ENCODE measurements around the gene PEX16. TPM values are rescaled to one million over a fixed set of nuclear protein-coding genes. Genes with fewer than 3 reads are reported as not detected.

PEX16 gene
- total RNA-seq, 2 experiments from 2014 or later = 28.6 to 32.5 TPM

- no peaks in the 10 kb centered on the region for H3K36me3 Mint-ChIP-seq (ENCODE audit: low read depth)
- peak overlapping the region; percentile 39 for H3K4me3 Mint-ChIP-seq
- CTCF ChIA-PET = interaction anchor here (1.0 kb wide), 1 partner anchor 127 kb away, joined by 3 read pairs; no protein-coding TSS in a partner anchor
- no peak for DNase-seq
- H3K27ac Mint-ChIP-seq = no peak overlapping the region
- peaks cover 34% of the 10 kb centered on the region for H3K27me3 Mint-ChIP-seq (ENCODE audit: low read depth)
- intact Hi-C loops (cut with micrococcal nuclease) = loop anchor here (1.0 kb wide), 1 partner anchor 14 kb away; the partner anchor contains the start of gene MAPK8IP1
- no peaks in the 10 kb centered on the region for H3K9me3 Mint-ChIP-seq
- peaks cover 2% of the 10 kb centered on the region for H3K4me1 Mint-ChIP-seq (ENCODE audit: low read depth)
Measured at GRCh38 chr11:45899086-45899447, 18.6 kb downstream of the PEX16 start.

- intact Hi-C loops (cut with micrococcal nuclease) = no loop called here
- Mint-ChIP-seq H3K36me3 (ENCODE audit: low read depth) (no peaks in the 10 kb centered on the region), H3K9me3 (no peaks in the 10 kb centered on the region), H3K4me1 (ENCODE audit: low read depth) (peaks cover 2% of the 10 kb centered on the region), H3K27me3 (ENCODE audit: low read depth) (peaks cover 37% of the 10 kb centered on the region), H3K4me3 (no peak overlapping the region), H3K27ac (no peak overlapping the region)
- DNase-seq = no peak
- CTCF ChIA-PET = no interaction called here
Measured at GRCh38 chr11:45897556-45897955, 20.1 kb downstream of the PEX16 start.

GRCh38 chr11:45896422-45896984 lies 21.2 kb downstream of the PEX16 start:
- DNase-seq = no peak
- H3K4me3 Mint-ChIP-seq = no peak overlapping the region
- H3K9me3 Mint-ChIP-seq = no peaks in the 10 kb centered on the region
- peaks cover 36% of the 10 kb centered on the region for H3K27me3 Mint-ChIP-seq (ENCODE audit: low read depth)
- H3K4me1 Mint-ChIP-seq (ENCODE audit: low read depth) = peaks cover 2% of the 10 kb centered on the region
- no peaks in the 10 kb centered on the region for H3K36me3 Mint-ChIP-seq (ENCODE audit: low read depth)
- no peak overlapping the region for H3K27ac Mint-ChIP-seq
- intact Hi-C loops (cut with micrococcal nuclease) = no loop called here
- CTCF ChIA-PET = no interaction called here

- H3K36me3 Mint-ChIP-seq (ENCODE audit: low read depth) = no peaks in the 10 kb centered on the region
- no peak overlapping the region for H3K27ac Mint-ChIP-seq
- intact Hi-C loops (cut with micrococcal nuclease) = no loop called here
- peaks cover 33% of the 10 kb centered on the region for H3K27me3 Mint-ChIP-seq (ENCODE audit: low read depth)
- peaks cover 2% of the 10 kb centered on the region for H3K4me1 Mint-ChIP-seq (ENCODE audit: low read depth)
- no peaks in the 10 kb centered on the region for H3K9me3 Mint-ChIP-seq
- H3K4me3 Mint-ChIP-seq = no peak overlapping the region
- CTCF ChIA-PET = no interaction called here
- no peak for DNase-seq
Measured at GRCh38 chr11:45895553-45896259, 22.0 kb downstream of the PEX16 start.

- H3K27ac Mint-ChIP-seq = no peak overlapping the region
- H3K27me3 Mint-ChIP-seq (ENCODE audit: low read depth) = peaks cover 33% of the 10 kb centered on the region
- H3K9me3 Mint-ChIP-seq = no peaks in the 10 kb centered on the region
- intact Hi-C loops (cut with micrococcal nuclease) = no loop called here
- DNase-seq = no peak
- H3K4me1 Mint-ChIP-seq (ENCODE audit: low read depth) = no peaks in the 10 kb centered on the region
- no peaks in the 10 kb centered on the region for H3K36me3 Mint-ChIP-seq (ENCODE audit: low read depth)
- H3K4me3 Mint-ChIP-seq = no peak overlapping the region
- CTCF ChIA-PET = no interaction called here
Measured at GRCh38 chr11:45894555-45895247, 23.0 kb downstream of the PEX16 start.

- no peak for DNase-seq
- Mint-ChIP-seq H3K27ac (no peak overlapping the region), H3K4me1 (ENCODE audit: low read depth) (no peaks in the 10 kb centered on the region), H3K4me3 (no peak overlapping the region), H3K9me3 (no peaks in the 10 kb centered on the region), H3K36me3 (ENCODE audit: low read depth) (no peaks in the 10 kb centered on the region), H3K27me3 (ENCODE audit: low read depth) (peaks cover 22% of the 10 kb centered on the region)
- CTCF ChIA-PET = interaction anchor here (1.2 kb wide), 1 partner anchor 50 kb away, joined by 3 read pairs; no protein-coding TSS in a partner anchor
- intact Hi-C loops (cut with micrococcal nuclease) = no loop called here
Measured at GRCh38 chr11:45892856-45893255, 24.8 kb downstream of the PEX16 start.

GRCh38 chr11:45890886-45891550 lies 26.7 kb downstream of the PEX16 start:
- no peak for DNase-seq

GRCh38 chr11:45889966-45890365 lies 27.7 kb downstream of the PEX16 start:
- intact Hi-C loops (cut with micrococcal nuclease) = no loop called here
- H3K27me3 Mint-ChIP-seq (ENCODE audit: low read depth) = peaks cover 9% of the 10 kb centered on the region

More at GRCh38 chr11:45890886-45891550, 26.7 kb downstream of the PEX16 start:
- Mint-ChIP-seq H3K9me3 (no peaks in the 10 kb centered on the region), H3K4me1 (ENCODE audit: low read depth) (no peaks in the 10 kb centered on the region), H3K36me3 (ENCODE audit: low read depth) (no peaks in the 10 kb centered on the region), H3K4me3 (no peak overlapping the region), H3K27ac (no peak overlapping the region), H3K27me3 (ENCODE audit: low read depth) (peaks cover 13% of the 10 kb centered on the region)
- CTCF ChIA-PET = no interaction called here
- intact Hi-C loops (cut with micrococcal nuclease) = no loop called here

GRCh38 chr11:45889555-45889954 lies 28.1 kb downstream of the PEX16 start:
- Mint-ChIP-seq H3K4me1 (ENCODE audit: low read depth) (peaks cover 5% of the 10 kb centered on the region), H3K9me3 (no peaks in the 10 kb centered on the region), H3K27ac (no peak overlapping the region), H3K36me3 (ENCODE audit: low read depth) (no peaks in the 10 kb centered on the region), H3K4me3 (no peak overlapping the region), H3K27me3 (ENCODE audit: low read depth) (peaks cover 6% of the 10 kb centered on the region)
- CTCF ChIA-PET = interaction anchor here (0.6 kb wide), 1 partner anchor 599 kb away, joined by 3 read pairs; no protein-coding TSS in a partner anchor
- intact Hi-C loops (cut with micrococcal nuclease) = no loop called here
- DNase-seq = no peak

More at GRCh38 chr11:45889966-45890365, 27.7 kb downstream of the PEX16 start:
- CTCF ChIA-PET = interaction anchor here (0.6 kb wide), 1 partner anchor 599 kb away, joined by 3 read pairs; no protein-coding TSS in a partner anchor
- Mint-ChIP-seq H3K27ac (no peak overlapping the region), H3K9me3 (no peaks in the 10 kb centered on the region), H3K36me3 (ENCODE audit: low read depth) (no peaks in the 10 kb centered on the region), H3K4me1 (ENCODE audit: low read depth) (peaks cover 3% of the 10 kb centered on the region), H3K4me3 (no peak overlapping the region)
- no peak for DNase-seq

- no peak overlapping the region for H3K27ac Mint-ChIP-seq
- H3K4me3 Mint-ChIP-seq = no peak overlapping the region
- CTCF ChIA-PET = no interaction called here
- H3K36me3 Mint-ChIP-seq (ENCODE audit: low read depth) = no peaks in the 10 kb centered on the region
- intact Hi-C loops (cut with micrococcal nuclease) = no loop called here
- no peaks in the 10 kb centered on the region for H3K9me3 Mint-ChIP-seq
- peaks cover 6% of the 10 kb centered on the region for H3K4me1 Mint-ChIP-seq (ENCODE audit: low read depth)
- peaks cover 3% of the 10 kb centered on the region for H3K27me3 Mint-ChIP-seq (ENCODE audit: low read depth)
- DNase-seq = no peak
Measured at GRCh38 chr11:45887587-45887986, 30.1 kb downstream of the PEX16 start.

- CTCF ChIA-PET = no interaction called here
- H3K4me1 Mint-ChIP-seq (ENCODE audit: low read depth) = peaks cover 6% of the 10 kb centered on the region
- intact Hi-C loops (cut with micrococcal nuclease) = no loop called here
- H3K9me3 Mint-ChIP-seq = no peaks in the 10 kb centered on the region
- H3K36me3 Mint-ChIP-seq (ENCODE audit: low read depth) = no peaks in the 10 kb centered on the region
- H3K27ac Mint-ChIP-seq = no peak overlapping the region
- DNase-seq = no peak
- H3K27me3 Mint-ChIP-seq (ENCODE audit: low read depth) = peaks cover 3% of the 10 kb centered on the region
- no peak overlapping the region for H3K4me3 Mint-ChIP-seq
Measured at GRCh38 chr11:45886816-45887520, 30.7 kb downstream of the PEX16 start.
